ENCODE data around the gene ADAMTS15.

DNA sequence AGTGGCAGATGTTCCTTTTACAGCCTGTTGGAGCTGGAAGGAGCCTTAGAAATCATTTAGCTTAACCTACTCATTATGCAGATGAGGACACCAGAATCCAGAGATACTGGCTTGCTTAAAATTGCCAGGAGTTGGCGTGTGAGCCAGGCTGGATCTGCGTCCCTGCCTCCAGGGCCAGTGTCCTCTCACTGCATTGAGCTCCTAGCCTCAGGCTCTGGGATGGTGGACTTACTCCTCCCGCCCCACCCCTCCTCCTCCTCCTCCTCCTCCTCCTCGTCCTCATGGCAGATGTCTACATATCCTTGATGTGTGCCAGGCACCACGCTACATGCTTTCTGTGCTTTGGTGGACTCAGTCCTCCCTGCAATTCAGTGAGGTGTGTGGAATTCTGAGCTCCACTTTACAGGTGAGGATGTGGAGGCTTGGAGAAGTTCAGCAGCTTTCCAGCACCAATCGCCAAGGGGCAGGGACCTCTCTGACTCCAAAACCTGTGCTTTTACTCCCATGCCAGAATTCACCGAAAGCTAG, 24.1 kb downstream of the ADAMTS15 start:
- TF ChIP-seq, protein P1, sequence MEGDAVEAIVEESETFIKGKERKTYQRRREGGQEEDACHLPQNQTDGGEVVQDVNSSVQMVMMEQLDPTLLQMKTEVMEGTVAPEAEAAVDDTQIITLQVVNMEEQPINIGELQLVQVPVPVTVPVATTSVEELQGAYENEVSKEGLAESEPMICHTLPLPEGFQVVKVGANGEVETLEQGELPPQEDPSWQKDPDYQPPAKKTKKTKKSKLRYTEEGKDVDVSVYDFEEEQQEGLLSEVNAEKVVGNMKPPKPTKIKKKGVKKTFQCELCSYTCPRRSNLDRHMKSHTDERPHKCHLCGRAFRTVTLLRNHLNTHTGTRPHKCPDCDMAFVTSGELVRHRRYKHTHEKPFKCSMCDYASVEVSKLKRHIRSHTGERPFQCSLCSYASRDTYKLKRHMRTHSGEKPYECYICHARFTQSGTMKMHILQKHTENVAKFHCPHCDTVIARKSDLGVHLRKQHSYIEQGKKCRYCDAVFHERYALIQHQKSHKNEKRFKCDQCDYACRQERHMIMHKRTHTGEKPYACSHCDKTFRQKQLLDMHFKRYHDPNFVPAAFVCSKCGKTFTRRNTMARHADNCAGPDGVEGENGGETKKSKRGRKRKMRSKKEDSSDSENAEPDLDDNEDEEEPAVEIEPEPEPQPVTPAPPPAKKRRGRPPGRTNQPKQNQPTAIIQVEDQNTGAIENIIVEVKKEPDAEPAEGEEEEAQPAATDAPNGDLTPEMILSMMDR (IDR thresholded peaks at IDR 0.05), result no peak
- TF ChIP-seq EZH2 (IDR thresholded peaks at IDR 0.05; ENCODE audit: borderline replicate concordance, insufficient read depth, low read depth, low read length, poor library complexity, severe bottlenecking), result no peak

Measured in B cell (primary cell).